ENCODE measurements around the gene DPP4.

Gene DPP4

GRCh38 chr2:162017233-162017632, 56.8 kb downstream of the DPP4 start:
- no peak for TF ChIP-seq SNAI2 (CRISPR knock-in tag; IDR thresholded peaks at IDR 0.05)
- no peak for TF ChIP-seq ZNF565 (CRISPR knock-in tag; conservative IDR thresholded peaks at IDR 0.05; ENCODE audit: low read depth)
- TF ChIP-seq PATZ1 (CRISPR knock-in tag; IDR thresholded peaks at IDR 0.05; ENCODE audit: borderline replicate concordance): no peak
- ATAC-seq: no peak

DNA sequence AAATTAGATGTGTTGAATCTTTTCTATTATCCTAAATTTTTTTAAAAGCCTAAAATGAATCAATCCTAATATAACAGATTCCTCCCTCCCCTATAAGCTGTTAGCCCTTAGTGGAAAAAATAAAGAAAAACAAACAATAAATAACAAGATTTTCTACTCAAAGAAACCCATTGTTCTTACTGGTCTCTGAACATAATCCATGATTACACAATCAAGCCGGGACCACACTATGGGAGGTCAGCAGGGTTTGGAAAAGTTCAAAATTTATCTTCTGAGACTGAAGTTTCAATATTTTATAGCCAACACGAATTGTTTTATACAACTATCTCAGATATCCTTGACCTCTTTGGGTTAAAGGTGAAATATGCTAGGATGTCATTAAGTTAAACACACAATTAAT, 57.9 kb downstream of the DPP4 start:
- ATAC-seq: no peak
- TF ChIP-seq SNAI2 (CRISPR knock-in tag; IDR thresholded peaks at IDR 0.05) (no peak), TOX (CRISPR knock-in tag; IDR thresholded peaks at IDR 0.05; ENCODE audit: borderline replicate concordance) (no peak), GLIS3 (CRISPR knock-in tag; IDR thresholded peaks at IDR 0.05) (no peak), OSR1 (CRISPR knock-in tag; IDR thresholded peaks at IDR 0.05) (no peak), ZNF70 (CRISPR knock-in tag; IDR thresholded peaks at IDR 0.05) (no peak), TCF4 (CRISPR knock-in tag; IDR thresholded peaks at IDR 0.05; ENCODE audit: borderline replicate concordance) (no peak), ESRRG (CRISPR knock-in tag; IDR thresholded peaks at IDR 0.05) (no peak), POU6F1 (CRISPR knock-in tag; IDR thresholded peaks at IDR 0.05; ENCODE audit: borderline replicate concordance, low read depth) (no peak), CSDC2 (CRISPR knock-in tag; IDR thresholded peaks at IDR 0.05) (no peak), BACH2 (CRISPR knock-in tag; IDR thresholded peaks at IDR 0.05; ENCODE audit: borderline replicate concordance) (no peak), ZNF8 (CRISPR knock-in tag; IDR thresholded peaks at IDR 0.05) (no peak), ISL1 (CRISPR knock-in tag; IDR thresholded peaks at IDR 0.05) (no peak), ZFP3 (CRISPR knock-in tag; IDR thresholded peaks at IDR 0.05) (no peak), PATZ1 (CRISPR knock-in tag; IDR thresholded peaks at IDR 0.05; ENCODE audit: borderline replicate concordance) (no peak), ARNTL (CRISPR knock-in tag; IDR thresholded peaks at IDR 0.05; ENCODE audit: borderline replicate concordance, low read depth) (no peak)
- TF ChIP-seq, protein P1, sequence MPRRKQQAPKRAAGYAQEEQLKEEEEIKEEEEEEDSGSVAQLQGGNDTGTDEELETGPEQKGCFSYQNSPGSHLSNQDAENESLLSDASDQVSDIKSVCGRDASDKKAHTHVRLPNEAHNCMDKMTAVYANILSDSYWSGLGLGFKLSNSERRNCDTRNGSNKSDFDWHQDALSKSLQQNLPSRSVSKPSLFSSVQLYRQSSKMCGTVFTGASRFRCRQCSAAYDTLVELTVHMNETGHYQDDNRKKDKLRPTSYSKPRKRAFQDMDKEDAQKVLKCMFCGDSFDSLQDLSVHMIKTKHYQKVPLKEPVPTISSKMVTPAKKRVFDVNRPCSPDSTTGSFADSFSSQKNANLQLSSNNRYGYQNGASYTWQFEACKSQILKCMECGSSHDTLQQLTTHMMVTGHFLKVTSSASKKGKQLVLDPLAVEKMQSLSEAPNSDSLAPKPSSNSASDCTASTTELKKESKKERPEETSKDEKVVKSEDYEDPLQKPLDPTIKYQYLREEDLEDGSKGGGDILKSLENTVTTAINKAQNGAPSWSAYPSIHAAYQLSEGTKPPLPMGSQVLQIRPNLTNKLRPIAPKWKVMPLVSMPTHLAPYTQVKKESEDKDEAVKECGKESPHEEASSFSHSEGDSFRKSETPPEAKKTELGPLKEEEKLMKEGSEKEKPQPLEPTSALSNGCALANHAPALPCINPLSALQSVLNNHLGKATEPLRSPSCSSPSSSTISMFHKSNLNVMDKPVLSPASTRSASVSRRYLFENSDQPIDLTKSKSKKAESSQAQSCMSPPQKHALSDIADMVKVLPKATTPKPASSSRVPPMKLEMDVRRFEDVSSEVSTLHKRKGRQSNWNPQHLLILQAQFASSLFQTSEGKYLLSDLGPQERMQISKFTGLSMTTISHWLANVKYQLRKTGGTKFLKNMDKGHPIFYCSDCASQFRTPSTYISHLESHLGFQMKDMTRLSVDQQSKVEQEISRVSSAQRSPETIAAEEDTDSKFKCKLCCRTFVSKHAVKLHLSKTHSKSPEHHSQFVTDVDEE (CRISPR knock-in tag; IDR thresholded peaks at IDR 0.05): no peak

GRCh38 chr2:162014751-162015150, 59.3 kb downstream of the DPP4 start:
- peak; percentile 62 for ATAC-seq

More at GRCh38 chr2:162014751-162015150, 59.3 kb downstream of the DPP4 start:
- TF ChIP-seq CSDC2 (CRISPR knock-in tag; IDR thresholded peaks at IDR 0.05) (no peak), PATZ1 (CRISPR knock-in tag; IDR thresholded peaks at IDR 0.05; ENCODE audit: borderline replicate concordance) (no peak), TOX (CRISPR knock-in tag; IDR thresholded peaks at IDR 0.05; ENCODE audit: borderline replicate concordance) (no peak), ZFP30 (CRISPR knock-in tag; IDR thresholded peaks at IDR 0.05) (no peak), ZNF565 (CRISPR knock-in tag; conservative IDR thresholded peaks at IDR 0.05; ENCODE audit: low read depth) (no peak), ZC3H10 (CRISPR knock-in tag; IDR thresholded peaks at IDR 0.05) (no peak), OSR1 (CRISPR knock-in tag; IDR thresholded peaks at IDR 0.05) (no peak), ARNTL (CRISPR knock-in tag; IDR thresholded peaks at IDR 0.05; ENCODE audit: borderline replicate concordance, low read depth) (no peak), BACH2 (CRISPR knock-in tag; IDR thresholded peaks at IDR 0.05; ENCODE audit: borderline replicate concordance) (no peak), ZNF70 (CRISPR knock-in tag; IDR thresholded peaks at IDR 0.05) (no peak)
- TF ChIP-seq, protein P2, sequence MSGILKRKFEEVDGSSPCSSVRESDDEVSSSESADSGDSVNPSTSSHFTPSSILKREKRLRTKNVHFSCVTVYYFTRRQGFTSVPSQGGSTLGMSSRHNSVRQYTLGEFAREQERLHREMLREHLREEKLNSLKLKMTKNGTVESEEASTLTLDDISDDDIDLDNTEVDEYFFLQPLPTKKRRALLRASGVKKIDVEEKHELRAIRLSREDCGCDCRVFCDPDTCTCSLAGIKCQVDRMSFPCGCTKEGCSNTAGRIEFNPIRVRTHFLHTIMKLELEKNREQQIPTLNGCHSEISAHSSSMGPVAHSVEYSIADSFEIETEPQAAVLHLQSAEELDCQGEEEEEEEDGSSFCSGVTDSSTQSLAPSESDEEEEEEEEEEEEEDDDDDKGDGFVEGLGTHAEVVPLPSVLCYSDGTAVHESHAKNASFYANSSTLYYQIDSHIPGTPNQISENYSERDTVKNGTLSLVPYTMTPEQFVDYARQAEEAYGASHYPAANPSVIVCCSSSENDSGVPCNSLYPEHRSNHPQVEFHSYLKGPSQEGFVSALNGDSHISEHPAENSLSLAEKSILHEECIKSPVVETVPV (CRISPR knock-in tag; IDR thresholded peaks at IDR 0.05): no peak
- TF ChIP-seq, protein P3, sequence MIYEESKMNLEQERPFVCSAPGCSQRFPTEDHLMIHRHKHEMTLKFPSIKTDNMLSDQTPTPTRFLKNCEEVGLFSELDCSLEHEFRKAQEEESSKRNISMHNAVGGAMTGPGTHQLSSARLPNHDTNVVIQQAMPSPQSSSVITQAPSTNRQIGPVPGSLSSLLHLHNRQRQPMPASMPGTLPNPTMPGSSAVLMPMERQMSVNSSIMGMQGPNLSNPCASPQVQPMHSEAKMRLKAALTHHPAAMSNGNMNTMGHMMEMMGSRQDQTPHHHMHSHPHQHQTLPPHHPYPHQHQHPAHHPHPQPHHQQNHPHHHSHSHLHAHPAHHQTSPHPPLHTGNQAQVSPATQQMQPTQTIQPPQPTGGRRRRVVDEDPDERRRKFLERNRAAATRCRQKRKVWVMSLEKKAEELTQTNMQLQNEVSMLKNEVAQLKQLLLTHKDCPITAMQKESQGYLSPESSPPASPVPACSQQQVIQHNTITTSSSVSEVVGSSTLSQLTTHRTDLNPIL (CRISPR knock-in tag; IDR thresholded peaks at IDR 0.05; ENCODE audit: low read depth): no peak
